Breast epithelium (tissue), 3 donors: Measurements from ENCODE around the gene TUG1.

Experiments used
- CTCF ChIP-seq, 3 donors: fragments of 450-650 bp; IDR thresholded peaks; one replicate each; pipeline ENCODE4 v1.5.1; 2016 to 2017; ENCODE audit warnings: antibody characterized with exemption in 3 of 3, mild to moderate bottlenecking in 3 of 3, moderate library complexity in 3 of 3
- POLR2AphosphoS5 ChIP-seq, 3 donors: sonication (generic); formaldehyde crosslinking; IDR thresholded peaks; one replicate each; pipeline ENCODE4 v1.6.1; 2017; ENCODE audit warnings: antibody characterized with exemption in 3 of 3

DNA sequence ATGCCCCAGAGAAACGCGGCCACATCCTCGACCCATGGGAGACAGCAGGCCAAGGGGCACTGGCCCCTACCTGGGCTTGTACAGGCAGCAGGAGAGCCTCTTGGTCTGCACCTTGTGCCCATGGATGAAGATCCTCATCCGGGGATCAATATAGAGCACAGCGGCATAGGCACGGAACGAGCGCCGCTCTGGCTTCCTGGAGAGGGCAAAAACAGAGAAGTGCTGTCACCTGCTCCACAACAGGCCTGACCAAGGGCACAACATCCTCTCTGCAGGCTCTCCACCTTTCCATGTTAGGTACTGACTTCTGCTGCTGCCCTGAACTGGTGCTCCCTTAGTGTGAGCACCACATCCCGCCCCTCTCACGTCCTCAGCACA is 27.7 kb upstream of the TUG1 start:
- TF ChIP-seq CTCF (IDR thresholded peaks at IDR 0.05) (no peak), POLR2AphosphoS5 (IDR thresholded peaks at IDR 0.05) (no peak)
